CD4-positive, alpha-beta T cell (primary cell): Measurements from ENCODE around the gene TPP1. TPM values are rescaled to one million over a fixed set of nuclear protein-coding genes. Genes with fewer than 3 reads are reported as not detected.

Experiments
- ATAC-seq: fragments of 200-7000 bp; cut with Tn5 transposase; one replicate; pipeline ENCODE4 v1.10.0; 2022; ENCODE audit warnings: mild to moderate bottlenecking; ENCODE audit not compliant: poor library complexity
- CTCF ChIA-PET: fragments of 350-600 bp; sonication (Branson Sonifier 250); formaldehyde crosslinking; loops from one replicate; lab custom pipeline; 2021; ENCODE audit warnings: antibody characterized with exemption, inconsistent platforms; lab: Charles Lee
- POLR2A ChIA-PET: fragments of 350-600 bp; sonication (Branson Sonifier 250); formaldehyde crosslinking; loops from one replicate; lab custom pipeline; 2021; ENCODE audit warnings: antibody characterized with exemption, inconsistent platforms; lab: Charles Lee
- DNase-seq, 14 experiments: peaks; one replicate each; pipeline ENCODE4 v3.0.0-alpha.2; 2013 to 2020; ENCODE audit warnings: mixed read lengths in 2 of 14
- H3K27ac ChIP-seq, 2 donors: one replicate each; pipeline versions ENCODE4 v1.5.1 to v1.7.0; 2013; ENCODE audit warnings: low read length in 2 of 2, low read depth in 1 of 2, mild to moderate bottlenecking in 1 of 2
- H3K27me3 ChIP-seq, 2 experiments: 1 replicate in 1 of 2; 2 replicates in 1 of 2; pipeline versions ENCODE4 v1.6.1 to v1.7.0; 2013; ENCODE audit warnings: low read length in 2 of 2, control low read depth in 1 of 2, mild to moderate bottlenecking in 1 of 2, moderate library complexity in 1 of 2; ENCODE audit not compliant: insufficient read depth in 2 of 2, control insufficient read depth in 1 of 2
- H3K36me3 ChIP-seq: one replicate; pipeline ENCODE4 v1.6.1; 2013; ENCODE audit warnings: low read length, control low read depth; ENCODE audit not compliant: insufficient read depth
- H3K4me1 ChIP-seq: one replicate; pipeline ENCODE4 v1.6.1; 2013; ENCODE audit warnings: low read length, control low read depth; ENCODE audit not compliant: insufficient read depth
- H3K4me3 ChIP-seq: one replicate; pipeline ENCODE4 v1.5.1; 2013; ENCODE audit warnings: mild to moderate bottlenecking, low read length, moderate library complexity
- H3K9me3 ChIP-seq, 2 experiments: 1 replicate in 1 of 2; 2 replicates in 1 of 2; pipeline versions ENCODE4 v1.6.1 to v1.7.0; 2013; ENCODE audit warnings: low read length in 2 of 2, mild to moderate bottlenecking in 2 of 2, control low read depth in 1 of 2, moderate library complexity in 1 of 2; ENCODE audit not compliant: control insufficient read depth in 1 of 2, insufficient read depth in 1 of 2
- H3K27ac Mint-ChIP-seq: one replicate; pipeline ENCODE4 v1.8.0; 2020; ENCODE audit warnings: mixed read lengths
- H3K27me3 Mint-ChIP-seq: one replicate; pipeline ENCODE4 v1.8.0; 2021; ENCODE audit warnings: mixed read lengths
- H3K36me3 Mint-ChIP-seq: one replicate; pipeline ENCODE4 v1.8.0; 2021; ENCODE audit warnings: low read depth, mixed read lengths
- H3K4me1 Mint-ChIP-seq: one replicate; pipeline ENCODE4 v1.8.0; 2021; ENCODE audit warnings: low read depth, mixed read lengths
- H3K4me3 Mint-ChIP-seq: one replicate; pipeline ENCODE4 v1.8.0; 2020; ENCODE audit warnings: mild to moderate bottlenecking, mixed read lengths
- H3K9me3 Mint-ChIP-seq: one replicate; pipeline ENCODE4 v1.8.0; 2020; ENCODE audit warnings: mixed read lengths
- intact Hi-C, 2 experiments: fragments of 100-400 bp; cut with DNase I in 1 of 2; cut with micrococcal nuclease in 1 of 2; formaldehyde crosslinking; loops; one replicate each; pipeline versions ENCODE4 v1.15.1 to v1.9.0; 2023 to 2025; cut with DNase I, micrococcal nuclease
- total RNA-seq, 174 experiments: library from RNA in 2 of 174; stranded (reverse) in 2 of 174; gene quantifications; one replicate each; pipeline ENCODE4 v1.2.3 and lab custom pipeline; 2021 to 2026
- TF ChIP-seq, protein P1 (sequence below): fragments of 200-600 bp; IDR thresholded peaks from one replicate; pipeline ENCODE4 v1.8.0; 2022; ENCODE audit warnings: antibody characterized with exemption, mild to moderate bottlenecking

Gene TPP1
- total RNA-seq, 2 experiments from 2014 or later: 29.7 to 34.4 TPM

DNA sequence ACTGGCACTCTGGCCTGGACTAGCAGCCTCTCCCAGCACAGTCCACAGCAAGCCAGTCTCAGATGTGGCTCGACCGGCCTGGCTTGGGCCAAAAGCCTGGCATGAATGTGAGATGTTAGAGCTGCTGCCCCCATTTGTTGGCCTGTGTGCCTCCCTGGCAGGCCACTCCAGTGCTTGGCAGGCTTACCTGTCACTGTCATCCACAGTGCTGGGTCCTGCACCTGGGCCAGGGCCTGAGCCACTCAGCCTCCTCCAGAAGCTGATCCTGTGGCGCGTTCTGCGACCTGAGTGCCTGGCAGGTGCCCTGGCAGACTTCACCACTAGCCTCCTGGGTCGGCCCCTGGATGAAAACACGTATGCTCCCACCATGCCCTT lies 51.9 kb downstream of the TPP1 start:
- peaks cover 33% of the 10 kb centered on the region for H3K36me3 Mint-ChIP-seq
- no peaks in the 10 kb centered on the region for H3K9me3 Mint-ChIP-seq
- TF ChIP-seq, protein P1, sequence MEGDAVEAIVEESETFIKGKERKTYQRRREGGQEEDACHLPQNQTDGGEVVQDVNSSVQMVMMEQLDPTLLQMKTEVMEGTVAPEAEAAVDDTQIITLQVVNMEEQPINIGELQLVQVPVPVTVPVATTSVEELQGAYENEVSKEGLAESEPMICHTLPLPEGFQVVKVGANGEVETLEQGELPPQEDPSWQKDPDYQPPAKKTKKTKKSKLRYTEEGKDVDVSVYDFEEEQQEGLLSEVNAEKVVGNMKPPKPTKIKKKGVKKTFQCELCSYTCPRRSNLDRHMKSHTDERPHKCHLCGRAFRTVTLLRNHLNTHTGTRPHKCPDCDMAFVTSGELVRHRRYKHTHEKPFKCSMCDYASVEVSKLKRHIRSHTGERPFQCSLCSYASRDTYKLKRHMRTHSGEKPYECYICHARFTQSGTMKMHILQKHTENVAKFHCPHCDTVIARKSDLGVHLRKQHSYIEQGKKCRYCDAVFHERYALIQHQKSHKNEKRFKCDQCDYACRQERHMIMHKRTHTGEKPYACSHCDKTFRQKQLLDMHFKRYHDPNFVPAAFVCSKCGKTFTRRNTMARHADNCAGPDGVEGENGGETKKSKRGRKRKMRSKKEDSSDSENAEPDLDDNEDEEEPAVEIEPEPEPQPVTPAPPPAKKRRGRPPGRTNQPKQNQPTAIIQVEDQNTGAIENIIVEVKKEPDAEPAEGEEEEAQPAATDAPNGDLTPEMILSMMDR: no peak
- H3K27me3 ChIP-seq: no peaks in the 10 kb centered on the region
- peaks cover 0 to 13% of the 10 kb centered on the region in 2 experiments for H3K9me3 ChIP-seq
- ChIA-PET CTCF (no interaction called here), POLR2A (no interaction called here)
- no peak overlapping the region for H3K27ac ChIP-seq
- ATAC-seq (no peak), DNase-seq (no peak)
- H3K27me3 Mint-ChIP-seq: no peaks in the 10 kb centered on the region
- H3K4me1 Mint-ChIP-seq: no peaks in the 10 kb centered on the region
- no peak overlapping the region for H3K4me3 Mint-ChIP-seq
- no peaks in the 10 kb centered on the region for H3K4me1 ChIP-seq
- H3K27ac Mint-ChIP-seq: no peak overlapping the region
- H3K36me3 ChIP-seq: peaks cover 13% of the 10 kb centered on the region
- H3K4me3 ChIP-seq: no peak overlapping the region
- intact Hi-C loops: no loop called here

DNA sequence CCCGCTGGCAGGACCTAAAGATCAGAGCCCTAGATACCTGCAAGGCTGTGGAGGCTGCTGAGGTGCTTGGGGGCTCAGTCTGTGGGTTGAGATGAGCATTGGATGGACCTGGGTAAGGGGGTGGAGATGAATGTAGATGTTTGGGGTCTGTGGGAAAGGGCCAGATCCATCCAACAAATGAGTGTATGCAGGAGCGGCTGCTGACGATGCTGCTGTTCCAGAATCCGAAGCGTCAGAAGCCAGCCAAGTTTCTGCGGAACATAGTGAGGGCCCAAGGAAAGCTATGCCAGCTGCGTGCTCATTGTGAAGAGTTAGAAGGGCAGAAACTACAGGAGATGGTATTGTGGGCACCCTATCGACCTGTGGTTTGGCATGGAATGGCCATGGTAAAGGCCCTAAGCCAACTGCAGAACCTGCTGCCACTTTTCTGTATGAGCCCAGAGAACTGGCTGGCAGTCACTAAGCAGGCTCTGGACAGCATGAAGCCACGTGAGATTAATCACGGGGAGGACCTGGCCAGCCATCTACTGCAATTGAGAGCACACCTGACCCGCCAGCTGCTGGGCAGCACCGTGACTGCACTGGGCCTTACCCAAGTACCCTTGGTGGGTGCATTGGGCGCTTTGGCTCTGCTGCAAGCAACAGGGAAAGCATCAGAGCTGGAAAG lies 52.4 kb downstream of the TPP1 start:
- ATAC-seq: no peak
- Mint-ChIP-seq H3K27me3 (no peaks in the 10 kb centered on the region), H3K36me3 (peaks cover 27% of the 10 kb centered on the region), H3K9me3 (no peaks in the 10 kb centered on the region), H3K27ac (no peak overlapping the region), H3K4me1 (no peaks in the 10 kb centered on the region), H3K4me3 (no peak overlapping the region)
- Histone ChIP-seq H3K4me1 (no peaks in the 10 kb centered on the region), H3K27ac (no peak overlapping the region), H3K27me3 (no peaks in the 10 kb centered on the region), H3K36me3 (peaks cover 13% of the 10 kb centered on the region), H3K9me3 (peaks cover 0 to 13% of the 10 kb centered on the region in 2 experiments), H3K4me3 (no peak overlapping the region)
- TF ChIP-seq, protein P1: no peak
- no peak for DNase-seq
- CTCF ChIA-PET: no interaction called here
- intact Hi-C loops: no loop called here
- POLR2A ChIA-PET: no interaction called here

DNA sequence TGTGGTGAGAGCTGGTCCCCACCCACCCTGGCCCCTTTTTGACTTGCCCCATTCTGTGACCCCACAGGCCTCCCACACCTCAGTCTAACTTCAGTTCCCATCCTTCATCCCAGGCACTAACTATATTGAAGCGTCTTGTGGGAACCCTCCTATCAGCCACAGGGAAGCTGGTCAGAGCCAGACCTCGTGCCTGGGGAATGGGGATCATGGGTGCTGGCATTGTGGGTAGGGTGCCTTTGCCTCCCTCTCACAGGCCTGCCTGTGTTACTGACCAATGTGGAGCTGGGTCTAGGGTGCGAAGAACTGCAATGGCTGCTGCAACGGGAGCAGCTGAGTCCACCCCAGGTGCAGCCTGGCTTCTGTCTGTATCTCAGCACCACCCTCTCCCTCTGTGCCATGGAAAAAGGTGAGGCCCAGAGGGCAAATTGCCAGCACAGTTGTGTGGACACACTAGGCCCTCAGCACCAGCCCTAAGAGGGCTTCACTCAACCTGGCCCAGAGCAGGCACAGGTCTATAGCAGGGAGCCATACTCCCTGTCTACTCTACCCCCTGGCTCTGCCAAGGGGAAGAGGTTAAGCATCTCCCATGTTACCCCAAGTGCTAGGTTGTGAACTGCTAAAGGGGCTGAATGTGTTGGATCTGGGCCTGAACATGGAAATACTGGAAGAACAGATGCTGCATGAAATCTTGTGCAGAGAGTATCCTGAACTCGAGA lies 53.1 kb downstream of the TPP1 start:
- Histone ChIP-seq H3K27me3 (no peaks in the 10 kb centered on the region), H3K36me3 (peaks cover 13% of the 10 kb centered on the region), H3K4me1 (no peaks in the 10 kb centered on the region), H3K9me3 (peaks cover 0 to 8% of the 10 kb centered on the region in 2 experiments), H3K27ac (no peak overlapping the region), H3K4me3 (no peak overlapping the region)
- POLR2A ChIA-PET: no interaction called here
- intact Hi-C loops: no loop called here
- no peak overlapping the region for H3K4me3 Mint-ChIP-seq
- peaks cover 24% of the 10 kb centered on the region for H3K36me3 Mint-ChIP-seq
- H3K4me1 Mint-ChIP-seq: no peaks in the 10 kb centered on the region
- CTCF ChIA-PET: no interaction called here
- H3K27me3 Mint-ChIP-seq: no peaks in the 10 kb centered on the region
- DNase-seq (no peak), ATAC-seq (no peak)
- TF ChIP-seq, protein P1: no peak
- no peaks in the 10 kb centered on the region for H3K9me3 Mint-ChIP-seq
- H3K27ac Mint-ChIP-seq: no peak overlapping the region
